PC-3 (cell line): Measurements from ENCODE around the gene HOGA1. TPM values are rescaled to one million over a fixed set of nuclear protein-coding genes. Genes with fewer than 3 reads are reported as not detected.
A peak's percentile ranks its signal among the peaks of the same experiment; 100 is the strongest.

ENCODE experiments used
- ATAC-seq: fragments of 200-7000 bp; cut with Tn5 transposase; 2 replicates; pipeline ENCODE4 v1.9.1; 2020; ENCODE audit warnings: mild to moderate bottlenecking, moderate library complexity
- Bru-seq: library from RNA; stranded (reverse); fragments of 400-500 nt; gene quantifications from one replicate; lab custom pipeline; 2021; lab: Mats Ljungman, UMichigan
- BruChase-seq, 2 experiments: library from RNA; stranded (reverse); fragments of 400-500 nt; gene quantifications; one replicate each; lab custom pipeline; 2021; lab: Mats Ljungman, UMichigan
- BruUV-seq: library from RNA; stranded (reverse); fragments of 400-500 nt; replicated peaks from 2 replicates; lab custom pipeline; 2021; lab: Mats Ljungman, UMichigan
- CTCF ChIA-PET: fragments of 300-600 bp; sonication (Branson Sonifier 250); formaldehyde crosslinking; loops from one replicate; lab custom pipeline; 2022; ENCODE audit warnings: antibody characterized with exemption; lab: Charles Lee
- POLR2A ChIA-PET: fragments of 300-600 bp; sonication (Branson Sonifier 250); formaldehyde crosslinking; loops from one replicate; lab custom pipeline; 2022; ENCODE audit warnings: antibody characterized with exemption; ENCODE audit not compliant: unreplicated experiment; lab: Charles Lee
- DNase-seq: peaks from one replicate; pipeline ENCODE4 v3.0.0-alpha.2; 2015
- H2AFZ ChIP-seq: fragments of 300-600 bp; sonication (generic); 2 replicates; pipeline ENCODE4 v1.6.0; 2016; ENCODE audit warnings: antibody characterized with exemption, low read length
- H3F3A ChIP-seq: fragments of 300-600 bp; sonication (generic); one replicate; pipeline ENCODE4 v1.6.0; 2017; ENCODE audit warnings: antibody characterized with exemption, low read length, control low read depth, mild to moderate bottlenecking; ENCODE audit not compliant: unreplicated experiment
- H3K27ac ChIP-seq: fragments of 300-600 bp; sonication (generic); 2 replicates; pipeline ENCODE4 v1.5.1; 2016; ENCODE audit warnings: mild to moderate bottlenecking, low read length
- H3K27me3 ChIP-seq: fragments of 300-600 bp; sonication (generic); 2 replicates; pipeline ENCODE4 v1.6.1; 2016; ENCODE audit warnings: low read length, mixed read lengths
- H3K36me3 ChIP-seq: fragments of 300-600 bp; sonication (generic); 2 replicates; pipeline ENCODE4 v1.6.1; 2016; ENCODE audit warnings: low read depth, mixed run types, low read length, mixed read lengths
- H3K4me1 ChIP-seq: fragments of 300-600 bp; sonication (generic); 2 replicates; pipeline ENCODE4 v1.5.1; 2016; ENCODE audit warnings: low read length; ENCODE audit not compliant: insufficient read depth
- H3K4me2 ChIP-seq: fragments of 300-600 bp; sonication (generic); 2 replicates; pipeline ENCODE4 v1.6.0; 2016; ENCODE audit warnings: low read length
- H3K4me3 ChIP-seq: fragments of 300-600 bp; sonication (generic); 2 replicates; pipeline ENCODE4 v1.5.1; 2016; ENCODE audit warnings: mild to moderate bottlenecking, low read length, mixed read lengths
- H3K79me2 ChIP-seq: fragments of 300-600 bp; sonication (generic); 2 replicates; pipeline ENCODE4 v1.6.1; 2017; ENCODE audit warnings: low read length, mixed read lengths
- H3K9ac ChIP-seq: fragments of 300-600 bp; sonication (generic); 2 replicates; pipeline ENCODE4 v1.6.0; 2016; ENCODE audit warnings: mild to moderate bottlenecking, low read length
- H3K9me2 ChIP-seq: fragments of 300-600 bp; sonication (generic); replicated peaks from 2 replicates; pipeline ENCODE4 v1.6.1; 2016; ENCODE audit warnings: mixed run types, low read length, mixed read lengths
- H3K9me3 ChIP-seq: fragments of 300-600 bp; sonication (generic); 2 replicates; pipeline ENCODE4 v1.6.1; 2016; ENCODE audit warnings: low read length, mixed read lengths
- H4K20me1 ChIP-seq: fragments of 300-600 bp; sonication (generic); 2 replicates; pipeline ENCODE4 v1.6.1; 2016; ENCODE audit warnings: low read length, mixed read lengths
- EZH2 ChIP-seq: fragments of 300-600 bp; sonication (generic); IDR thresholded peaks from one replicate; pipeline ENCODE4 v1.6.1; 2017; ENCODE audit warnings: antibody characterized with exemption, mild to moderate bottlenecking, low read length; ENCODE audit not compliant: unreplicated experiment
- EZH2phosphoT487 ChIP-seq: fragments of 300-600 bp; sonication (generic); IDR thresholded peaks from 2 replicates; pipeline ENCODE4 v1.6.1; 2018; ENCODE audit warnings: mild to moderate bottlenecking, antibody characterized with exemption, low read length, borderline replicate concordance
- intact Hi-C: fragments of 100-400 bp; cut with micrococcal nuclease; formaldehyde crosslinking; loops from 2 replicates; pipeline ENCODE4 v1.9.0; 2023
- long read RNA-seq: library from polyadenylated mRNA; unstranded; transcript quantifications from one replicate; pipeline ENCODE4 v2.0.0, GENCODE V29; 2021; ENCODE audit not compliant: unreplicated experiment
- total RNA-seq: library from RNA; depleted of rRNA; stranded (reverse); fragments of >200 nt; gene quantifications from 2 replicates; pipeline ENCODE4 v1.2.3, GENCODE V29; 2014; rRNA removed
- TF ChIP-seq, protein P1 (sequence below): fragments of 300-600 bp; sonication (generic); conservative IDR thresholded peaks from 2 replicates; pipeline ENCODE4 v1.5.1; 2017; ENCODE audit warnings: antibody characterized with exemption, low read depth, mild to moderate bottlenecking, low read length

Gene HOGA1
- total RNA-seq, result 0.15 TPM in 1 of 2 replicates, not detected in the other
- Bru-seq, nascent RNA, result percentile 23 among the genes with signal in this experiment
- BruChase-seq, experiment 1, labeled RNA remaining after a 6-hour chase, result percentile 29 among the genes with signal in this experiment
- percentile 27 among the genes with signal in this experiment for BruChase-seq, experiment 2, labeled RNA remaining after a 2-hour chase
- long read RNA-seq, result 0 reads

DNA sequence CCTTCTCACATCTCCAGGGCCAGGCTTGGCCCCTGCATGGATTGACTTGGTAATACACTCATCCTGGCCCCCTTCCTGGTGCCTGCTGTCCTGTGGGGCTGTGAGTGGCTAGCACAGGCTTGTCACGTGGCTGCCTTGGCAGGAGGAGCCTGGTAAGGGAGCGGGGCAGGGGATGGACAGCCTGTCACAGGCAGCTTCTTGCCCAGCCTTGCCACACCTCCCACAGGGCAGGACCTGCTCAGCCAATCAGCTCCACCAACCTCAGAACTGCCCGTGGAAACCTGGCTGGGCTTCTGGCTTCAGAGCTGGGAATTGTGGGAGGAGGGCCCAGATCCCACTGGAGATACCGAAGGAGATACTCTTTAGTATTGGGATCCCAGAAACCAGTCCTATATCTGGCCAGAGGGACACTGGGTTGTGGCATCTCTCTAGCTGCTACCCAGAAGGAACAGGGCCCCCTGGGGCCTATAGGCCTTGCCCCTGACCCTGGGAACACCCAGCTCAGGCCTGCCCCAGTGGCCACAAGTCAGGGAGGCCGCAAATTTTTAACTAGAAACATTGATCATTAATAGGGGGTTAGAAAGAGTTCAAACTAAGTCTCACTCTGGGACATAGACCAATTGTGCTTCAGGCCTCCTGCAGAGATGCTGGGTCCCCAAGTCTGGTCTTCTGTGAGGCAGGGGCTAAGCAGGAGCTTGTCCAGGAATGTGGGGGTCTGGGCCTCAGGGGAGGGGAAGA, at the start of gene HOGA1:
Gene HOGA1 (plus strand): TSS at position 330 of the 738 bp plus-strand sequence. CDS start 315 bp downstream, at position 645.
- Histone ChIP-seq H3K36me3 (no peaks in the 10 kb centered on the region), H4K20me1 (no peaks in the 10 kb centered on the region), H3K4me1 (no peaks in the 10 kb centered on the region), H3K9ac (no peak within 1 kb of the TSS), H3K4me2 (no peak within 1 kb of the TSS), H3K27me3 (no peaks in the 10 kb centered on the region), H2AFZ (no peak within 1 kb of the TSS), H3K27ac (no peak within 1 kb of the TSS), H3K79me2 (no peaks in the 10 kb centered on the region), H3F3A (no peaks in the 10 kb centered on the region), H3K9me3 (no peaks in the 10 kb centered on the region), H3K9me2 (no peaks in the 10 kb centered on the region), H3K4me3 (no peak within 1 kb of the TSS)
- TF ChIP-seq EZH2 (no peak), EZH2phosphoT487 (no peak)
- TF ChIP-seq, protein P1, sequence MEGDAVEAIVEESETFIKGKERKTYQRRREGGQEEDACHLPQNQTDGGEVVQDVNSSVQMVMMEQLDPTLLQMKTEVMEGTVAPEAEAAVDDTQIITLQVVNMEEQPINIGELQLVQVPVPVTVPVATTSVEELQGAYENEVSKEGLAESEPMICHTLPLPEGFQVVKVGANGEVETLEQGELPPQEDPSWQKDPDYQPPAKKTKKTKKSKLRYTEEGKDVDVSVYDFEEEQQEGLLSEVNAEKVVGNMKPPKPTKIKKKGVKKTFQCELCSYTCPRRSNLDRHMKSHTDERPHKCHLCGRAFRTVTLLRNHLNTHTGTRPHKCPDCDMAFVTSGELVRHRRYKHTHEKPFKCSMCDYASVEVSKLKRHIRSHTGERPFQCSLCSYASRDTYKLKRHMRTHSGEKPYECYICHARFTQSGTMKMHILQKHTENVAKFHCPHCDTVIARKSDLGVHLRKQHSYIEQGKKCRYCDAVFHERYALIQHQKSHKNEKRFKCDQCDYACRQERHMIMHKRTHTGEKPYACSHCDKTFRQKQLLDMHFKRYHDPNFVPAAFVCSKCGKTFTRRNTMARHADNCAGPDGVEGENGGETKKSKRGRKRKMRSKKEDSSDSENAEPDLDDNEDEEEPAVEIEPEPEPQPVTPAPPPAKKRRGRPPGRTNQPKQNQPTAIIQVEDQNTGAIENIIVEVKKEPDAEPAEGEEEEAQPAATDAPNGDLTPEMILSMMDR, result no peak
- DNase-seq (peak; percentile 35), ATAC-seq (peak; percentile 76)
- CTCF ChIA-PET, result interaction anchor here (0.7 kb wide), 1 partner anchor 157 kb away, joined by 3 read pairs; no protein-coding TSS in a partner anchor
- POLR2A ChIA-PET, result interaction anchor here (0.6 kb wide), 1 partner anchor 91 kb away, joined by 3 read pairs; no protein-coding TSS in a partner anchor
- no TSS peak for BruUV-seq
- intact Hi-C loops, result no loop called here

DNA sequence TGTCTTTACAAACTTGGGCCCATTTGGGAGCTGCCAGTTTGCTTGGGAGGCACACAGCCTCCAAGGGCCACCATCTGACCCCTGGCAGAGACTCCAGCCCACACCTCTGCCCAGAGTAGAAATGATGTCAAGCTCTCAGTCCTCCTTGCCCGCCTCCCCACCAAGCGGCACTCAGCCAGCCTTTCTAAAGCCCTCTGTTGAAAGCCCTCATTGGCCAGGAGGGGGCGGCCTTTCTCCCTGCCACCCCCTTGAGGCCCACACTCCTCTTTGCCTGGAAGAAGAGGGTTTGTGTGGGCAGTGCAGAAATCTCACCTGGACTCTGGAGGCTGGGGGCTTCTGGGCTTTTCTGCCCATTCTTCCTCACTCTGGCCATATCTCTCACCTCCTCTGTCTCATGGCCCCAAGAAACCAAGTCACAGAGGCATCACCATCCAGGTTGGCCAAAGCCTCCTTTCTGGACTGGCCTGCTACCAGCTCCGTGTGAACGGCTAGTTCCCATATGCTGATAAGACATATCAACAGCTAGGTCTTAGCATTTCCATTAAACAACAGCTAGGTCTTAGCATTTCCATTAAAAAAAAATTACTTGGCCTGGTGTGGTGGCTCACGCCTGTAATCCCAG, 49.3 kb upstream of the HOGA1 start:
- no peak for TF ChIP-seq EZH2
- TF ChIP-seq, protein P1, result peak; percentile 74
- H3K27me3 ChIP-seq, result no peaks in the 10 kb centered on the region
- H3K9me3 ChIP-seq, result no peaks in the 10 kb centered on the region
- intact Hi-C loops, result loop anchor here (5.0 kb wide), 1 partner anchor 73 kb away; no protein-coding TSS in a partner anchor
- ChIA-PET CTCF (interaction anchor here (1.0 kb wide), 1 partner anchor 19 kb away, joined by 3 read pairs; no protein-coding TSS in a partner anchor), POLR2A (no interaction called here)
- H3K4me2 ChIP-seq, result no peak overlapping the region
- no peaks in the 10 kb centered on the region for H3K9me2 ChIP-seq
- no peaks in the 10 kb centered on the region for H3F3A ChIP-seq
- H3K4me3 ChIP-seq, result no peak overlapping the region
- H2AFZ ChIP-seq, result no peak overlapping the region
- no peak overlapping the region for H3K27ac ChIP-seq
- no peak overlapping the region for H3K9ac ChIP-seq
- H3K36me3 ChIP-seq, result no peaks in the 10 kb centered on the region; the same call in 1 of the 2 replicates
- H4K20me1 ChIP-seq, result no peaks in the 10 kb centered on the region
- H3K4me1 ChIP-seq, result peaks cover 11% of the 10 kb centered on the region
- no peaks in the 10 kb centered on the region for H3K79me2 ChIP-seq
- no TSS peak for BruUV-seq
- DNase-seq (peak; percentile 42), ATAC-seq (0 out of 2 replicates have a peak, but pooled peaks have one; percentile 30)
